C1 segment of cervical spinal cord (tissue), 14 donors: ENCODE results near the gene FBRSL1.

Experiments used
- DNase-seq, 14 donors: peaks; one replicate each; lab custom pipeline; 2025; lab: John Stamatoyannopoulos, UW

FBRSL1 gene

DNA sequence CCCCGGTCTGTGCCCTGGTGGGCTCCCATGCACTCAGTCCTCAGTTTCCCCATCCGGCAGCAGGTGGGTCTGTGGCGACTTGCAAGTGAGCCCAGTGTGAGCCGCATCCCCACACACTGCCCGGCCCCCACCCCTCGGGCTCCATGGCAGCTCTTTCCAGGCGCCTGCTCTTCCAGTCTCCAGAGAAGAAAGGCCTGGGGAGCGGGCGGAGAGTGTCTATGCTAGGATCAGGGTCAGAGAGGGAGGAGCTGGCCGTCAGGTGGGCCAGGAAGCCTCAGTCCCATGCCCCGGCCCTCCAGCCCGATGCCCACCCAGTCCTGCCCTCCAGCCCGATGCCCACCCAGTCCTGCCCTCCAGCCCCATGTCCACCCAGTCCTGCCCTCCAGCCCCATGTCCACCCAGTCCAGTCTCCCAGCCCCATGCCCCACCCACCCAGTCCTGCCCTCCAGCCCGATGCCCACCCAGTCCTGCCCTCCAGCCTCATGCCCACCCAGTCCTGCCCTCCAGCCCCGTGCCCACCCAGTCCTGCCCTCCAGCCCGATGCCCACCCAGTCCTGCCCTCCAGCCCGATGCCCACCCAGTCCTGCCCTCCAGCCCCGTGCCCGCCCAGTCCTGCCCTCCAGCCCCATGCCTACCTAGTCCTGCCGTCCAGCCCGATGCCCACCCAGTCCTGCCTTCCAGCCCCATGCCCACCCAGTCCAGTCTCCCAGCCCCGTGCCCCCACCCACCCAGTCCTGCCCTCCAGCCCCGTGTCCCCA, 49.2 kb downstream of the FBRSL1 start:
- no peak for DNase-seq

DNA sequence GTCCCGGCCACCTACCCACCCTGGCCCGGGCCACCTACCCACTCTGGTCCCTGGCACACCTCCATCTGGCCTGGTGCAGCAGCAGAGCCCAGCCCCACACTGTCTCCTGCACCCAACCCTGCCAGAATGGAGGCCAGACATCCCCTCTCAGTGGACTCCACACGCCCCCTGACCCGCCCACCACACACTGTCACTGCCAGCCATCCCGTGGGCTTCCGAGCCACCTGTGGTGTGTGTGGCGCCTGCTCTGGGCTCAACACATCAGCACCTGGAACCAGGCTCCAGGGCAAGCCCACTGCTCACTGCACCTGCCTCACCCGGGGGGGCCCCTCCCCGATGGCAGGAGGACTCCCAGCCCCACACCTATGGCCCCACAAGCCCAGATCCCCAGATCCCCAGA, 50.5 kb downstream of the FBRSL1 start:
- DNase-seq: no peak

DNA sequence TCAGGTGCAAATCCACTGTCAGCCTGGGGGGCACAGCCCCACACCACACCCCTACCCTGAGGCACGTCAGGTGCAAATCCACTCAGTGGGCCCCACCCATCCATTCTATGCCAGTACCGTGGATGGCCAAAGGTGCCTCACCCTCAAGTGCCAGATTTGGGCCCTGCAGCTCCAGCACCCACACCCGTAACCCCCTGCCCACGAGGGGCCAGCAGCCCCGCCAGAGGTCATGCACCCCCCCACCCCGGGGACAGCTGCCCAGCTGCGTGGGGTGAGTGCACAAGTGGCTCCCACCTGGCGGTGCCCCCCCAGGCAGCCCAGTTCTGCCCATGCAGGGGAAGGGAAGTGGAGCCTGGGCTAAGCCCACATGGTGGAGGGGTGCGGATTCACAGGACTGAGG, 51.2 kb downstream of the FBRSL1 start:
- DNase-seq: no peak

DNA sequence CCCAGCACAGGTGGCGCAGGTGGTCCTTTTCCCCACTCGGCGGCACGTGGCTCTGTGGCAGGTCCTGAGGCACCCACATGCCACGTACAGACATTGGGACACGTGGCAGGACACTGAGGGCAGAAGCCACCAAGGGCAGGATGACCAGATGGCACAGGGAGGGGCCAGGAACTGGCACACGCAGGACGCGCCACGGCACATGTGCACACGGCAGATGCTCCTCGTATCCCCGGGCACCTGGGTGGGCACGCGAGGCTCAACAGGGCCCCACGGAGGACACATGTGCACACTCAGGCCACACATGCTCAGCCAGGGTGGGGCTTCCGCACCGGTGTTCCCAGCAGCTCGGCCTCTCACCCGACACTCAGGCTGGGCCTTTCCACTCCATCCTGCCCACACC, 52.0 kb downstream of the FBRSL1 start:
- DNase-seq: no peak

DNA sequence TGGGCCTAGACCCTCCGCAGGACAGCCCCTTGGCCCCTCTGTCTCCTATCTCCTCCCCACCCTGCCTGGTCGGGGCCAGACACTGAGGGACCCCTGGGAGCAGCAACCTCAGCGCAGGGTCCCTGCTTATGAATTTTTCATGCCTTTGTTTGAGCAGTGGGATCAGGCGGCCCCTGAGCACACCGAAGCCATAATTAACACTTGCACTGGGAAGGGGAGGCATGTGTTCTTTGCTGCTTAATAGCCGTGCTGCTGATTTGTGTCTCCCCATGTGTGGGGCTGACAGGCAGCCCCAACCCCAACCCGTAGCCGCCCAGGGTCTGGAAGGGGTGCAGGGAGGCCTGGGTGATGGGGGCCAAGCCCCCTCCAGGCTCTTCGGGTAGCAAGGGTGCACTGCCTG, 52.7 kb downstream of the FBRSL1 start:
- DNase-seq: no peak

DNA sequence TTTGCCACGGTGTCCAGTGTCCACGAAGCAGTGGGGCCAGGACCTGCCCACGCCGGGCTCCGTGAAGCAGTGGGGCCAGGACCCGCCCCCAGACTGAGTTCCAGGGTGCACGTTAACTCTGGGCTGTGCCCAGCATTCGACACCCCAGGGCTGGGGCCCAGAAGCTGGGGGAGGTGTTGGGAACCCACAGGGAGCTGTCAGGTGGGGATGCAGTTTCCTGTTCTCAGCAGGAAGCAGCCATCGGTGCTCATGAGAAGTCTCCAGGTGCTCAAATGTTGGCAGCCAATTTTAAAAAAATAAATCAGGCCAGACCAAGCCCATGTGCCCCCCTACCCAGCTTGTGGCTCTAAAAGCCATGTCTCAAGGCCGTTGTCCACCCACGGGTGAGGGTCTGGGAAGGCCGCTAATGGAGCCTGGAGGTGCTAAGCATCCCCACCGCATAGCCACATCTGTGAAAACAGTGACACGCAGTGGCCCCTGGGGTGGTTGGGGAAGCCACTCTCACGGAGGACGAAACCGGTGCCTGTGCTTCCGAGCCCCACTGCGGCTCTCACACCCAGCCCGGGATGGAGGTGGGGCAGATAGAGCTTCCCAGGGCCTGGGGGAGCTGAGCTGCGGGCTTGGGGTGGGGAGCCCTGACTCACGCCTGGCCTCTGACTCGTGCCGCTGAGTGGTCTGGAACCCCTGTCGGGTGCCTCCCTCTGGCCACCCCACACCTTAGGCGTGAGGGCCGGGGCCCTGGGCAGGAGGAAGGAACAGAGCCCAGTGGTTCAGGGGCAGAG, 53.5 kb downstream of the FBRSL1 start:
- no peak for DNase-seq

DNA sequence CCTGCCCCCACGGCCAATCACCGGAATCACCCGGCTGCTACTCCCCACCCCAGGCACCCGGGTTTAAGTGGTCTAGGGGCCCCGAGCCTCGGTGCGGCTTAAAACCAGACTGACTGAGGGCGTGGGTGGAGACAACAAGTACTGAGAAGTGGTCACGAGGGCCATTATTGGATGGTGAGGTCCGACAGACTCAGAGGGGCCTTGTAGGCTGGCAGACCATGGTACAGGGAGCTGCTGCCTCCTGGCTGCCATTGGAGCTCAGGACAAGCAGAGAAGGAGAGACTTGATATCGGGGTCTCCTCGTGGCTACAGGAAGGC, 54.1 kb downstream of the FBRSL1 start:
- DNase-seq: no peak

DNA sequence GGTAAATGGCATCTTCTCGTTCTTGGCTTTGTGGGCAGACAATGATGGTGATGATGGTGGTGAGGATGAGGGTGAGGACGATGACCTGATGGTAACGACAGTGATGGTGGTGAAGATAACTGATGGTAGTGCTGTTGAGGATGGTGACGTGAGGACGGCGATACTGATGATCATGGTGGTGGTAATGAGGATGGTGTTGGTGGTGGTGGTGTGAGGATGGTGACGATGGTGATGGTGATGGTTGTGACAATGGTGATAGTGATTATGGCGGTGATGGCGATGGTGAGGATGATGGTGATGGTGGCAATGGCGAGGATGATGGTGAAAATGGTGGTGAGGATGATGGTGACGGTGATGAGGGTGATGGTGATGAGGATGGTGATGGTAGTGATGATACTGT, 54.5 kb downstream of the FBRSL1 start:
- DNase-seq: no peak

DNA sequence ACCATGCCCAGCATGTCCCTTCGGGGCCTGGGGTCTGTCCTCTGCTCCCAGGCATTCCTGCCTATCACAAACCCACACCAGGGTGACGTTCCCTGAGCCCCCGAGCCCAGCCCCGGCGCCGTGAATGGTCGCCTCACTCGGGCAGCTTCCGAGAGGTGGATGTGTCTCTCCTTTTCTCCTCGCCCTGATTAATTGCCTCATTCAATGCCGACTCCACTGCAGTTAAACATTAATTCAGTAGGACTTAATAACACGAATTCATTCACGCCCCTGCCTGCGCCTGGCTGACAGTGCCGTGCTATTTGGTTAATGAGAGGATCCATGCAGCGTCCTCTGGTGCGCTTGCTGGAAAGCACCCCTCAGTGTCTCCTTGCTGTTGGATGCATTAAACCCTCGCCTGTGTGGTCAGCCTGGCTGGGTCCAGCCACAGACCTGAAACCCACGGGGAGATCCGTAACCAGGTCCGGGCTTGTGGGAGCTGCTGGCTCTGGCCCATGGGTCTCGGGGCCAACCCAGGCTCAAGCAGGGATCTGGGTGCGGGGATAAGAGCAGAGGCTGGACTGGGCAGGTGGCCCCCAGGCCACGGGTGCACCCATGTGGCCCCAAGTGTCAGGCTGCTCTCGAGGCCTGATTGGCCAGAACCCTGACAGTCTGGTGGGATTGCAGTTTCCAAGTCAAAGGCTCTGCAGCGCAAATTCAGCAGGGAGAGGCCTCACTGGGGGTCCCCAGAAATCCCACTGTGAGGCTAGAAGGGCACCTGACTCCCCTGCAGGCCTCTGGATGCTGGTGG, 55.4 kb downstream of the FBRSL1 start:
- no peak for DNase-seq

DNA sequence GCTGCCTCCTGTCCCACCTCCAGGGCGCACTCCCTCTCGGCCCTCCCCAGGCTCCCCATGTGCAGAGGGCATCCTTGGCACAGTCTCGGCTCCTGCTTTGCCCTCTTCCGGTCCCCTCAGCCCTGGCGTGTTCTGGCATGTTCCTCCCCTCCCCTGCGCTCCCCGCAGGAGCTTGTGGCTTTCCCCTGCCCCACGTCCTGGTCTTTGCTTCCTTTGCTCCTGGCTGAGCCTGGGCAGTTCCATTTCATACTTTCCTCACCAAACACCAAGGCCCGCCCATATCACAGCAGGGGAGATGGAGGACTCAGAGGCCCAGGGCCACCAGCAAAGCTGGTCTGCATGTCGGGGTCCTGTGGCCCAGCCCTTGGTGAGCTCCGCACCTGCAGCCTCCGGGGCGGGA, 56.0 kb downstream of the FBRSL1 start:
- DNase-seq: no peak

DNA sequence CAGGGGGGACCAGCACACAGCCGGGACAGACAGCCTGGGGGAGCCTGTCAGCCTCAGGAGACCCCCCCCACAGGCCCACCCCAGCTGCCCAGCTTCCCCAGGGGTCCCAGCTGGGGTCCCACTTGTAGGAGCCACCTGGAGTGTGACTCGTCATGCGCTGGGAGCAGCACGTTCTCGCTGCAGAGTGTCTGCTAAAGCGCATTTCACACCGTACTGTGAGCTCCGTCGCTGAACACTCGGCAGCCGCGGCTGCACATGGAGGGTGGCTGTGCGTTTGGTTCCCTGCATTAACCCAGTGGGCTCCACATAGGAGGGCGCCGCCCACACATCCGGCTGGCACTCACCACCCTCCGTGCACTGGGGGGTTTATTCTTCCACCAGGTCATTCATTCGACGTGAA, 56.7 kb downstream of the FBRSL1 start:
- no peak for DNase-seq

DNA sequence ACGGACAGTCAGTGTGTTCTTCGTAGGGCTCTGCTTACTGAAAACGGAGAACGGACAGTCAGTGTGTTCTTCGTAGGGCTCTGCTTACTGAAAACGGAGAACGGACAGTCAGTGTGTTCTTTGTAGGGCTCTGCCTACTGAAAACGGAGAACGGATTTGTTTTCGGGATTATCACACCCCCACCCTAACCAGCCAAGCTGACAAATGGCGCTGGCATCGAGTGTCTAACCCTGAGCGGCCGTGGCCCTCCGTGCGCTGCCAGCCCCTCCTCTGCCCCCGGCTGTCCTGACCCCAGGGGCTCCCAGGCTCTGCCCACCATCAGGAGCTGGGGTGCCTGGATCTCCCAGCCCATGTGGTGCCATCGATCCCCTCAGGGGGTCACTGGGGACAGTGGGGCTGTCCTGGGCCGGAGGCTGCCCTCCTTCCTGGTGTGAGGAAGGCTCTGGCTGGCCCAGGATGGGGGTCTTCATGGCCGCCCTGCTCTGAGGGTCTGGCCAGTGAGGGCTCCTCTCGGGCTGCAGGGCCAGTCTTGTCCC, 57.3 kb downstream of the FBRSL1 start:
- no peak for DNase-seq

DNA sequence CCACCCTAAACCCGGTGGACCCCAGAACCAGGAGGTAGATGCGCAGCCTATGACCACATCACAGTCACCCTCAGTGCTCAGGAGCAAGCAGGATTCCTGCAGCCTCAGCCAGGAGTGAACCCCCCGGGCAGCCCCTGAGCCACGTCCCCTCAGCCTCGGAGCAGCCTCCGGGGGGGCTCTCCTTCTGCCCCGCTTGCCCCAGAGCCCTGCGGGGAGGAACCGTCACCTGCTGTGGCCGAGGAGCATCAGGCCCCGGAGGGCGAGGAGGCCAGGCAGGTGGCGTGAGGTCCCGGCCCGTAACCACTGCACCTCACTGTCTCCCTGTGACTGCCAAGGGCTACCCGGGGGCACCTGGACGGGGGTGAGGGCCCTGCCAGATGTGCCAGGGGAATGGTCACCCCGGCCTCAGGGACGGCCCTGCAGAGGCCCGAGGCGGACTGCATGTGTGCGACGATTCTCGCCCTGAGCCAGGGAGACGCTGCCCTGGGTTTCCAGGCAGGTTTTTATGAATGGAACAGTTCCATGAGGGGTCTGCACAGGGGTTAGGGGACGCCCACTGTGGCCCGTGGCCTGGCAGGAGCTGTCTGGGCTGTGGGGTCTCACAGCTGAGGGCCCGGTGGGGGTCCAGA, 58.6 kb downstream of the FBRSL1 start:
- DNase-seq: no peak

DNA sequence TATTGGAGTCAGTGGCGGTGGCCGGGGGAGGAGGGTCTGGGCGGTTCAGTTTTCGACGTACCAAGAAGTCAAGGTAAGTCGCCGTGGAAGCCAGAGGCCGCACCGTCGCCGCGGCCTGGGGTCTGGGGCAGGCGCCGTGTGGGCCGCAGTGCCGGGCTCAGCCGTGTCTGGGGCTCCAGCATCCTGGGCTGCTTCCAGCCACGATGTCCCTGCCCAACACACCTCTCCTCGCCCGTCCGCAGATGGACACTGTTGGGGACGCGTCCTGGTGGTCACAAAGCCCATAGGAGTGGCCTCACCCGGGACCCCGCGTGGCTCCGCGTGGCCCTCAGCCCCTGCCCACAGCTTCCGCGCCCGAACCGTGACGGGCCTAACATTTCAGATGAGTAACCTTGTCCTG, 59.1 kb downstream of the FBRSL1 start:
- DNase-seq: no peak

DNA sequence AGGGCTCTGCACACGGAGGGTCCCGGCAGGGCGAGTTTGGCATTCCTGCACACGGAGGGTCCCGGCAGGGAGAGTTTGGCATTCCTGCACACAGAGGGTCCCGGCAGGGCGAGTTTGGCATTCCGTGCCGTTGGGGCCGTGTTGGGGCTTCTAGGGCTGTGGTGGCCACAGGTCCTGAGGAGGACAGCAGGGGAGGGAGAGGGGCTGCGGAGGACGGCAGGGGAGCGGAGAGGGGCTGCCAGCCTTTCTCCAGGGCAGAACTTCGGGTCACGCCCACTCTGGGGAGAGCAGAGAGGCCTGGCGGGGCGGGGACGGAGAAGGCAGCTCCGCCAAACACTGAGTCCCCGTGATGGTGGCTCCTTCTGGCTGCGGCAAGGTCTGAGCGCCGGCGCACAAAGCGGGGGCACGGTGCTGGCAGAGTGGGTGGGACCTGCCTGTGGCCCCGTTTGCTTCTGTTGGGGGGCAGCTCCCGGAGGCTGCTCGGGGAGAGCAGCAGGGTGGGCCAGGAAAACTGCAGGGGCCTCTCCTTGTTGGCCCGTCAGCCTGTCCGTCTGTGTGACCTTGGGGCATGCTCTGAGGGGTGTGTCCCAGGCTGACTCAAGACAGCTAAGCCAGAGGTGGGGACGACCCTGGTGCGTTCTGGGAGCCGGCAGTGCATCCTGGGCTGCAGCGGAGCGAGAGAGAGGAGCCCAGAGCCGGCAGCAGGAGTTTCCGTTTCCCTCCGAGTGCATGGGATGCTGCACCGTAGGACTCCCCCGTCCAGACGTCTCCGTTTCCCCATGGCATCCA, 60.3 kb downstream of the FBRSL1 start:
- no peak for DNase-seq

DNA sequence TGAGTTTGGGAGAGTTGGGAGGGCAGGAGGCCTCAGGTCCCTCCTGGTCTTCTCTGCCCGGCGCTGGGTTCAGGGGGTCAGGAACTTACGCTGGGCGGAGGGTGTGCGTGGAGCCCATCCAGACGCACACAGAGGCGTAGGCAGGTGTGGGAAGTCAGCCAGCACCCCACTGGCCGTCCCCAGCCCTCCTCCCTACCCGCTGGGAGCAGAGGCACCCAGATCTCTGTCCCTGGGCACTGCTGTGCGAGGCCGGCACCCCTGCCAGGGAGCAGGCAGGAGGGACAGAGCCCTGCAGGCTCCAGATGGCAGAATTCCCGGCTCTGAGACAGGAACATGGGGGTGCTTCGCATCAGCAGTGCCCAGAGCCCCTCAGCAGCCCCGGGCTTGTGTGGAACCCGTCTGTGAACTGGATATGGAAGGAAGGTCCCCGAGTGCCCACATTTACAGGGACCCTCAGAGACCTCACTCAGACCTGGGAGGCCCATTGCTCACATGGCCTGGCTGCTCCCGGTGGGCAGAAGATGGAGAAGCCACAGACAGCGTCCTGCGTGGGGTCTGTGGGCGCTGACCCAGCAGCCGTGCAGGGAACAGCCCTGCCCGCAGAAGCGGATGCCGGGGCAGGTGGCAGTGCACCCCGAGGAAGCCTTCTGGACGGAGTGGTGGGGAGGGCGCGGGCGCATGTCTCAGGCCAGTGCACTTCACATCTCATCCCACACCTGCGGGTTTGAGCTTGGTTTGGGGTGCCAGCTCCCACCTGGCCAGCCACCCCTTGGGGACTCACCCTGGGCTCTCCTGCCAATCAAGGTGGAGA, 61.1 kb downstream of the FBRSL1 start:
- DNase-seq: peak in 3 of 14 donors; percentile 3 to 19 (median 18)

DNA sequence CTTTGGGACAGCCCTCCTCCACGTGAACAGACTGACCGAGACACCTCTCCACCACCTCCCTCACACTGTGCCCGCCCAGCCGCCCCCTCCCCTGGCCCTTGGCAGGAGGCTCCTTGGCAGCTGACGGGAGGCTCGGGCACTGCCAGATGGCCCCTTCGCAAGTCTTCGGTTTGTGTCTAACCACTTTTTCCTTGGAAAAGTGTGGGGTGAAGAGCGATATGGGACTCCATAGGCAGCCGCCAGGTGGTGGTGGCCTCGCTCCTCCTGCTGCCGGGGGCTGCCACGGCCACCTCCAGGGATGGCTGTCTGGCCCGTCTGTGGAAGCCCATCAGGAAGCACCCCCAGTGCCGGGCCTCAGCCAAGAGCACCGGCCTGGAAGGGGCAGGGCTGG, 61.7 kb downstream of the FBRSL1 start:
- DNase-seq: peak in 6 of 14 donors; percentile 19 to 59 (median 24)

DNA sequence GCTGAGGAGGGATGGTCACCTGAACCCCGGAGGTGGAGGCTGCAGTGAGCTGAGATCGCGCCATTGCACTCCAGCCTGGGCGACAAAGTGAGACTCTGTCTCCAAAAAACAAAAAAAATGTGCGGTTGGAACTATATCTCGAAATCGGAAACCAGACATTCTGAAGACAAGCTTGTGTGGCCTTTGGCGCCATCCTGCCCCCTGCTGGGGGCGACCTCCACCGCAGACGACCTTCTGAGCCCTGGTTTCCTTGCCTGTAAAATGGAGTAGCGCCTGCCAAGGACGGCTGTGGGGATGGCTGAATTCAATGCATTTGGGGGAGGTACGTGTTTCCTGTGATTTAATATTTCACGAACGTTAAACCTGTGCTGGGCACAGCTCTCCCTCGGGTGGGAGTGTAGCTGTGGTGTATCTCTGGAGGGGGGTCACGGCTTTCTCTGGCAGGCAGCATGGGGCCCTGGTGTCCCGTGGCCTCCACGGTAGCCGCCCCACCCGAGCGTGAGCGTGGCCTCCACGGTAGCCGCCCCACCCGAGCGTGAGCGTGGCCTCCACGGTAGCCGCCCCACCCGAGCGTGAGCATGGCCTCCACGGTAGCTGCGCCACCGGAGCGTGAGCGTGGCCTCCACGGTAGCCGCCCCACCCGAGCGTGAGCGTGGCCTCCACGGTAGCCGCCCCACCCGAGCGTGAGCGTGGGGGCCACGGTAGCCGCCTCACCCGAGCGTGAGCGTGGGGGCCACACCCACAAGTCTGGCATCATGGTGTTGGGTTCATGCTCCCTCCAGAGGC, 65.1 kb downstream of the FBRSL1 start:
- no peak for DNase-seq

DNA sequence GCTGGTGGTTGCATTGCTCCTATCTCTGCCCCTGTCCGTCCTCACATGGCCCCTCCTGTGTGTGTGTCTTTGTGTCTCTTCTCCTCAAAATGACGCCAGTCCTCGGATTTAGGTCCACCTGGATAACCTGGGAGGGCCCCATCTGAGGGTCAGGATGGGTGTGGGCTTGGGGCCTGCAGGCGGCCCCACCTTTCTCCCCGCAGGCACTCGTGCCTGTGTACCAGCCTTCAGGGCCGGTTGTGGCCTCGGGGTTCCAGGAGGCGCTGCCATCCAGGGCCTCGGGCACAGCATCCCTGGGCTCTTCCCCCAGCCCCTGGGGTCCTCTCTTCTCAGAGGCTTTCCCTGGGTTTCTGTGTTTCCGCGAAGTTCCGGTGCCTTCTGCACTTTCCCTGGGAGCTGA, 65.7 kb downstream of the FBRSL1 start:
- DNase-seq: no peak
